Kidney epithelial cell (primary cell): ENCODE data around the gene IL17D. TPM values are rescaled to one million over a fixed set of nuclear protein-coding genes. Genes with fewer than 3 reads are reported as not detected.

Experiments
- DNase-seq: peaks from one replicate; pipeline ENCODE4 v3.0.0-alpha.2; 2010; ENCODE audit warnings: low read depth
- H3K27me3 ChIP-seq: 2 replicates; pipeline ENCODE4 v1.6.0; 2011; ENCODE audit warnings: low read length; ENCODE audit not compliant: control insufficient read depth, insufficient read depth
- H3K36me3 ChIP-seq: 2 replicates; pipeline ENCODE4 v1.5.1; 2011; ENCODE audit warnings: low read length; ENCODE audit not compliant: control insufficient read depth, insufficient read depth
- H3K4me3 ChIP-seq: 2 replicates; pipeline ENCODE4 v1.5.1; 2011; ENCODE audit warnings: low read depth, mild to moderate bottlenecking, control low read depth, low read length
- CTCF ChIP-seq: IDR thresholded peaks from 2 replicates; pipeline ENCODE4 v1.5.1; 2011; ENCODE audit warnings: mild to moderate bottlenecking, moderate library complexity, low read length, control low read depth, inconsistent platforms; ENCODE audit not compliant: insufficient read depth, poor library complexity, severe bottlenecking
- total RNA-seq: library from RNA; depleted of rRNA; stranded (reverse); fragments of >200 nt; gene quantifications from 2 replicates; pipeline ENCODE4 v1.2.3, GENCODE V29; 2015

Gene IL17D
- total RNA-seq, 1 donor from 2014 or later: 0.46 TPM

GRCh38 chr13:20717581-20718542, 14.4 kb downstream of the IL17D start:
- H3K4me3 ChIP-seq: no peak overlapping the region
- H3K27me3 ChIP-seq: peaks cover 19% of the 10 kb centered on the region
- no peak for TF ChIP-seq CTCF
- no peaks in the 10 kb centered on the region for H3K36me3 ChIP-seq
- DNase-seq: no peak

- no peak for TF ChIP-seq CTCF
- no peak for DNase-seq
- Histone ChIP-seq H3K4me3 (no peak overlapping the region), H3K27me3 (peaks cover 19% of the 10 kb centered on the region), H3K36me3 (no peaks in the 10 kb centered on the region)
Observed at GRCh38 chr13:20718958-20719566, 15.6 kb downstream of the IL17D start.

GRCh38 chr13:20719783-20720182, 16.3 kb downstream of the IL17D start:
- no peak for TF ChIP-seq CTCF
- Histone ChIP-seq H3K4me3 (no peak overlapping the region), H3K36me3 (no peaks in the 10 kb centered on the region), H3K27me3 (peaks cover 19% of the 10 kb centered on the region)
- DNase-seq: no peak

GRCh38 chr13:20720499-20720898, 17.0 kb downstream of the IL17D start:
- Histone ChIP-seq H3K27me3 (peaks cover 19% of the 10 kb centered on the region), H3K4me3 (no peak overlapping the region), H3K36me3 (no peaks in the 10 kb centered on the region)
- no peak for DNase-seq
- no peak for TF ChIP-seq CTCF

- peaks cover 19% of the 10 kb centered on the region for H3K27me3 ChIP-seq
- no peak for TF ChIP-seq CTCF
- no peak overlapping the region for H3K4me3 ChIP-seq
- H3K36me3 ChIP-seq: no peaks in the 10 kb centered on the region
- no peak for DNase-seq
Observed at GRCh38 chr13:20721058-20721453, 17.6 kb downstream of the IL17D start.
